CD4-positive, alpha-beta T cell (primary cell): Measurements from ENCODE around the gene RFTN2. TPM values are rescaled to one million over a fixed set of nuclear protein-coding genes. Genes with fewer than 3 reads are reported as not detected.

Experiments
- ATAC-seq: fragments of 200-7000 bp; cut with Tn5 transposase; one replicate; pipeline ENCODE4 v1.10.0; 2022; ENCODE audit warnings: mild to moderate bottlenecking; ENCODE audit not compliant: poor library complexity
- CTCF ChIA-PET: fragments of 350-600 bp; sonication (Branson Sonifier 250); formaldehyde crosslinking; loops from one replicate; lab custom pipeline; 2021; ENCODE audit warnings: antibody characterized with exemption, inconsistent platforms; lab: Charles Lee
- POLR2A ChIA-PET: fragments of 350-600 bp; sonication (Branson Sonifier 250); formaldehyde crosslinking; loops from one replicate; lab custom pipeline; 2021; ENCODE audit warnings: antibody characterized with exemption, inconsistent platforms; lab: Charles Lee
- DNase-seq, 14 experiments: peaks; one replicate each; pipeline ENCODE4 v3.0.0-alpha.2; 2013 to 2020; ENCODE audit warnings: mixed read lengths in 2 of 14
- H3K27ac ChIP-seq, 2 donors: one replicate each; pipeline versions ENCODE4 v1.5.1 to v1.7.0; 2013; ENCODE audit warnings: low read length in 2 of 2, low read depth in 1 of 2, mild to moderate bottlenecking in 1 of 2
- H3K27me3 ChIP-seq, 2 experiments: 1 replicate in 1 of 2; 2 replicates in 1 of 2; pipeline versions ENCODE4 v1.6.1 to v1.7.0; 2013; ENCODE audit warnings: low read length in 2 of 2, control low read depth in 1 of 2, mild to moderate bottlenecking in 1 of 2, moderate library complexity in 1 of 2; ENCODE audit not compliant: insufficient read depth in 2 of 2, control insufficient read depth in 1 of 2
- H3K36me3 ChIP-seq: one replicate; pipeline ENCODE4 v1.6.1; 2013; ENCODE audit warnings: low read length, control low read depth; ENCODE audit not compliant: insufficient read depth
- H3K4me1 ChIP-seq: one replicate; pipeline ENCODE4 v1.6.1; 2013; ENCODE audit warnings: low read length, control low read depth; ENCODE audit not compliant: insufficient read depth
- H3K4me3 ChIP-seq: one replicate; pipeline ENCODE4 v1.5.1; 2013; ENCODE audit warnings: mild to moderate bottlenecking, low read length, moderate library complexity
- H3K9me3 ChIP-seq, 2 experiments: 1 replicate in 1 of 2; 2 replicates in 1 of 2; pipeline versions ENCODE4 v1.6.1 to v1.7.0; 2013; ENCODE audit warnings: low read length in 2 of 2, mild to moderate bottlenecking in 2 of 2, control low read depth in 1 of 2, moderate library complexity in 1 of 2; ENCODE audit not compliant: control insufficient read depth in 1 of 2, insufficient read depth in 1 of 2
- H3K27ac Mint-ChIP-seq: one replicate; pipeline ENCODE4 v1.8.0; 2020; ENCODE audit warnings: mixed read lengths
- H3K27me3 Mint-ChIP-seq: one replicate; pipeline ENCODE4 v1.8.0; 2021; ENCODE audit warnings: mixed read lengths
- H3K36me3 Mint-ChIP-seq: one replicate; pipeline ENCODE4 v1.8.0; 2021; ENCODE audit warnings: low read depth, mixed read lengths
- H3K4me1 Mint-ChIP-seq: one replicate; pipeline ENCODE4 v1.8.0; 2021; ENCODE audit warnings: low read depth, mixed read lengths
- H3K4me3 Mint-ChIP-seq: one replicate; pipeline ENCODE4 v1.8.0; 2020; ENCODE audit warnings: mild to moderate bottlenecking, mixed read lengths
- H3K9me3 Mint-ChIP-seq: one replicate; pipeline ENCODE4 v1.8.0; 2020; ENCODE audit warnings: mixed read lengths
- intact Hi-C, 2 experiments: fragments of 100-400 bp; cut with DNase I in 1 of 2; cut with micrococcal nuclease in 1 of 2; formaldehyde crosslinking; loops; one replicate each; pipeline versions ENCODE4 v1.15.1 to v1.9.0; 2023 to 2025; cut with DNase I, micrococcal nuclease
- total RNA-seq, 174 experiments: library from RNA in 2 of 174; stranded (reverse) in 2 of 174; gene quantifications; one replicate each; pipeline ENCODE4 v1.2.3 and lab custom pipeline; 2021 to 2026
- TF ChIP-seq, protein P1 (sequence below): fragments of 200-600 bp; IDR thresholded peaks from one replicate; pipeline ENCODE4 v1.8.0; 2022; ENCODE audit warnings: antibody characterized with exemption, mild to moderate bottlenecking

Gene RFTN2
- total RNA-seq, 2 experiments from 2014 or later = not detected

DNA sequence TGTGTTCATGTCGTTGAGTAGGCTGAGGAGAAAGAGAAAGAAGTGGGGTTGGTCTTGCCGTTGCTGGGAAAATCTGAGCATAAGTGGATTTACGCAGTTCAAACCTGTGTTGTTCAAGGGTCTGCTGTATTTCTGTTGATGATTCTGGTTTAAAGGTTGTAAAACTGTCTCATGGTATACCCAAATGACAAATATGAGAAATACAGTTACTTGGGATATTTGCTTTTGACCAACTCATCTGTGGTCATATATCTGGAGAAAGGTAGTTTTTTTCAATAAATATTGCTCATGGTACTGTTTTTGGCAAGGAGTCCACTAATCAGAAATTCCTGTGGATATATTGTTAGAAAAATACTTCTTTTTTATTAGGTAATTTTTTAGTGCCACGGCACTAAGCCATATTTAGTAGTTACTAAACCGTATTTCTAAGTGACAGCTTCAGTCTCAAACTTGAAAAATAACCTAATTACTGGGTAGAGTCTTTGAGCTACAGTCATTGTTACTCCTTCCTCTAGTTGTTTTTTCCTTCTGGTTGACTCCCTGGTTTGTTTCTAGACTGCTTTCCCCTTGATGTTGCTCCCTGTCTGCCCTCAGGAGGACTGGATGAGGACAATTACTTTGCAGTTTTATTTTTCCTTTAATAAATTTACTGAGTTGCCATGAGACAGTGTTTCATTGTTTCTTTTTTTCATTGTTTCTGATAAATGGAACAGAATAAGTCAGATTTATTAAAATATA, 128.1 kb downstream of the RFTN2 start:
- no peak overlapping the region for H3K27ac ChIP-seq

GRCh38 chr2:197543206-197543605, 132.2 kb downstream of the RFTN2 start:
- DNase-seq (no peak), ATAC-seq (no peak)
- H3K9me3 ChIP-seq = no peaks in the 10 kb centered on the region
- TF ChIP-seq, protein P1, sequence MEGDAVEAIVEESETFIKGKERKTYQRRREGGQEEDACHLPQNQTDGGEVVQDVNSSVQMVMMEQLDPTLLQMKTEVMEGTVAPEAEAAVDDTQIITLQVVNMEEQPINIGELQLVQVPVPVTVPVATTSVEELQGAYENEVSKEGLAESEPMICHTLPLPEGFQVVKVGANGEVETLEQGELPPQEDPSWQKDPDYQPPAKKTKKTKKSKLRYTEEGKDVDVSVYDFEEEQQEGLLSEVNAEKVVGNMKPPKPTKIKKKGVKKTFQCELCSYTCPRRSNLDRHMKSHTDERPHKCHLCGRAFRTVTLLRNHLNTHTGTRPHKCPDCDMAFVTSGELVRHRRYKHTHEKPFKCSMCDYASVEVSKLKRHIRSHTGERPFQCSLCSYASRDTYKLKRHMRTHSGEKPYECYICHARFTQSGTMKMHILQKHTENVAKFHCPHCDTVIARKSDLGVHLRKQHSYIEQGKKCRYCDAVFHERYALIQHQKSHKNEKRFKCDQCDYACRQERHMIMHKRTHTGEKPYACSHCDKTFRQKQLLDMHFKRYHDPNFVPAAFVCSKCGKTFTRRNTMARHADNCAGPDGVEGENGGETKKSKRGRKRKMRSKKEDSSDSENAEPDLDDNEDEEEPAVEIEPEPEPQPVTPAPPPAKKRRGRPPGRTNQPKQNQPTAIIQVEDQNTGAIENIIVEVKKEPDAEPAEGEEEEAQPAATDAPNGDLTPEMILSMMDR = no peak
- Mint-ChIP-seq H3K36me3 (peaks cover 84% of the 10 kb centered on the region), H3K4me3 (no peak overlapping the region), H3K27me3 (no peaks in the 10 kb centered on the region), H3K27ac (no peak overlapping the region), H3K9me3 (no peaks in the 10 kb centered on the region), H3K4me1 (peaks cover 25% of the 10 kb centered on the region)
- H3K27me3 ChIP-seq = no peaks in the 10 kb centered on the region
- ChIA-PET POLR2A (no interaction called here), CTCF (no interaction called here)
- H3K4me3 ChIP-seq = no peak overlapping the region
- H3K27ac ChIP-seq = no peak overlapping the region
- H3K36me3 ChIP-seq = peaks cover 69% of the 10 kb centered on the region
- intact Hi-C loops = no loop called here
- H3K4me1 ChIP-seq = no peaks in the 10 kb centered on the region

More for the DNA sequence above, 128.1 kb downstream of the RFTN2 start:
- intact Hi-C loops = no loop called here
- peak overlapping the region; percentile 53 for H3K27ac Mint-ChIP-seq
- POLR2A ChIA-PET = no interaction called here
- peaks cover 87% of the 10 kb centered on the region for H3K36me3 Mint-ChIP-seq
- peaks cover 8% of the 10 kb centered on the region for H3K4me1 Mint-ChIP-seq
- Histone ChIP-seq H3K4me3 (no peak overlapping the region), H3K36me3 (peaks cover 63% of the 10 kb centered on the region), H3K4me1 (no peaks in the 10 kb centered on the region), H3K27me3 (no peaks in the 10 kb centered on the region), H3K9me3 (no peaks in the 10 kb centered on the region)
- CTCF ChIA-PET = no interaction called here
- DNase-seq (no peak), ATAC-seq (no peak)
- TF ChIP-seq, protein P1 = no peak
- no peak overlapping the region for H3K4me3 Mint-ChIP-seq
- no peaks in the 10 kb centered on the region for H3K9me3 Mint-ChIP-seq
- H3K27me3 Mint-ChIP-seq = no peaks in the 10 kb centered on the region

- H3K9me3 ChIP-seq = no peaks in the 10 kb centered on the region
- no peak overlapping the region for H3K4me3 Mint-ChIP-seq
- TF ChIP-seq, protein P1 = no peak
- no peak for DNase-seq
- H3K27ac Mint-ChIP-seq = peak overlapping the region; percentile 50
- peaks cover 89% of the 10 kb centered on the region for H3K36me3 Mint-ChIP-seq
- ChIA-PET POLR2A (interaction anchor here (1.0 to 2.5 kb wide), 4 partner anchors 9 to 104 kb away, joined by 3 to 11 read pairs (median 4); partner anchors contain the start of genes HSPD1, MOB4 and SF3B1), CTCF (no interaction called here)
- peaks cover 4% of the 10 kb centered on the region for H3K4me1 ChIP-seq
- no peaks in the 10 kb centered on the region for H3K9me3 Mint-ChIP-seq
- no peak overlapping the region for H3K27ac ChIP-seq
- intact Hi-C loops = no loop called here
- ATAC-seq = no peak
- H3K27me3 ChIP-seq = no peaks in the 10 kb centered on the region
- no peaks in the 10 kb centered on the region for H3K27me3 Mint-ChIP-seq
- H3K36me3 ChIP-seq = peaks cover 81% of the 10 kb centered on the region
- peaks cover 35% of the 10 kb centered on the region for H3K4me1 Mint-ChIP-seq
- no peak overlapping the region for H3K4me3 ChIP-seq
These were observed 135.7 kb downstream of the RFTN2 start for GRCh38 chr2:197539734-197540133.
